IgD-negative memory B cell (primary cell): ENCODE data around the gene FAT1. TPM values are rescaled to one million over a fixed set of nuclear protein-coding genes. Genes with fewer than 3 reads are reported as not detected.
"Not testable (repeated sequence)": the region's sequence is repeated elsewhere in the genome, so short reads cannot be mapped to it uniquely, and the experiment has no call there.

ENCODE experiments used
- H3K27ac Mint-ChIP-seq, 3 donors: one replicate each; pipeline ENCODE4 v1.8.0; 2020 to 2022; ENCODE audit warnings: mild to moderate bottlenecking in 3 of 3, mixed read lengths in 3 of 3, moderate library complexity in 1 of 3
- H3K27me3 Mint-ChIP-seq: one replicate; pipeline ENCODE4 v1.8.0; 2021; ENCODE audit warnings: mixed read lengths
- H3K36me3 Mint-ChIP-seq: one replicate; pipeline ENCODE4 v1.8.0; 2020; ENCODE audit warnings: mild to moderate bottlenecking, mixed read lengths
- H3K4me1 Mint-ChIP-seq, 3 donors: one replicate each; pipeline ENCODE4 v1.8.0; 2020 to 2022; ENCODE audit warnings: mixed read lengths in 3 of 3, mild to moderate bottlenecking in 1 of 3
- H3K4me3 Mint-ChIP-seq, 4 donors: one replicate each; pipeline ENCODE4 v1.8.0; 2020 to 2022; ENCODE audit warnings: mild to moderate bottlenecking in 4 of 4, mixed read lengths in 4 of 4, moderate library complexity in 3 of 4
- H3K9me3 Mint-ChIP-seq, 3 donors: one replicate each; pipeline ENCODE4 v1.8.0; 2020 to 2021; ENCODE audit warnings: mixed read lengths in 3 of 3, mild to moderate bottlenecking in 1 of 3
- polyA plus RNA-seq: library from polyadenylated mRNA; unstranded; fragments of 300-500 nt; fragmentation: Illumina TruSeq; gene quantifications from one replicate; pipeline ENCODE4 v1.2.3, GENCODE V29; 2021

The FAT1 gene
- polyA plus RNA-seq, 1 donor from 2014 or later, result not detected

- Mint-ChIP-seq H3K4me1 (no peaks in the 10 kb centered on the region), H3K36me3 (no peaks in the 10 kb centered on the region), H3K27ac (no peak overlapping the region), H3K27me3 (no peaks in the 10 kb centered on the region), H3K4me3 (no peak overlapping the region), H3K9me3 (peaks cover 0 to 2% (median 2%) of the 10 kb centered on the region in 3 donors)
These were observed 36.4 kb downstream of the FAT1 start for GRCh38 chr4:186687265-186687664.

DNA sequence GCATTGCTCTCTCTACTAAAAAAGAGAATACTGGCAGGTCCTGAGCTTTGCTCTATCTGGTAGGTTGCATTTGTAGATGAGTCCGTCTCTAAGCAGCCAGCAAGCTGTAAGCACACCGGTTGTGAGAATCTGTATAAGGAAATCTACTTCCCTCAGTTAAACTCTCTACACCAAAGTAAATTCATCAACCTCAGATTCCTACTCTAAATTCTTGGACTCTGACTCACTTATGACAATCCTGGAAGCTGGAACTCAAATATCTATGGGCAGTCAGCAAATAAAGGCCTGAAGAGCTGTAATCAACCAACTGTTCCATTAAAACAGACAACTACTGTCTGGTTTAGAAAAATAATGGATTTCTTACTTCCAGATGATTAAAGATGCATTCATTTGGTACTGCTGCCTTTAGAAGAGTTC, 37.9 kb downstream of the FAT1 start:
- H3K9me3 Mint-ChIP-seq, result peaks cover 2 to 4% (median 3%) of the 10 kb centered on the region in 3 donors
- H3K4me3 Mint-ChIP-seq, result no peak overlapping the region
- no peaks in the 10 kb centered on the region for H3K36me3 Mint-ChIP-seq
- no peaks in the 10 kb centered on the region for H3K27me3 Mint-ChIP-seq
- H3K27ac Mint-ChIP-seq, result no peak overlapping the region
- no peaks in the 10 kb centered on the region for H3K4me1 Mint-ChIP-seq

GRCh38 chr4:186684889-186685309, 38.8 kb downstream of the FAT1 start:
- H3K4me1 Mint-ChIP-seq, result no peaks in the 10 kb centered on the region
- peaks cover 3 to 8% (median 7%) of the 10 kb centered on the region in 3 donors for H3K9me3 Mint-ChIP-seq
- H3K4me3 Mint-ChIP-seq, result no peak overlapping the region
- no peak overlapping the region for H3K27ac Mint-ChIP-seq
- H3K36me3 Mint-ChIP-seq, result no peaks in the 10 kb centered on the region
- no peaks in the 10 kb centered on the region for H3K27me3 Mint-ChIP-seq

- Mint-ChIP-seq H3K27me3 (no peaks in the 10 kb centered on the region), H3K4me1 (no peaks in the 10 kb centered on the region), H3K27ac (no peak overlapping the region), H3K4me3 (no peak overlapping the region), H3K36me3 (no peaks in the 10 kb centered on the region), H3K9me3 (peaks cover 2 to 8% (median 7%) of the 10 kb centered on the region in 3 donors)
These were observed 39.4 kb downstream of the FAT1 start for GRCh38 chr4:186684220-186684619.

GRCh38 chr4:186680641-186681040, 43.0 kb downstream of the FAT1 start:
- H3K4me3 Mint-ChIP-seq, result no peak overlapping the region
- peaks cover 2 to 8% (median 5%) of the 10 kb centered on the region in 3 donors for H3K9me3 Mint-ChIP-seq
- H3K4me1 Mint-ChIP-seq, result no peaks in the 10 kb centered on the region
- H3K27me3 Mint-ChIP-seq, result no peaks in the 10 kb centered on the region
- H3K27ac Mint-ChIP-seq, result no peak overlapping the region
- H3K36me3 Mint-ChIP-seq, result no peaks in the 10 kb centered on the region

GRCh38 chr4:186676531-186677161, 47.0 kb downstream of the FAT1 start:
- Mint-ChIP-seq H3K4me3 (no peak overlapping the region), H3K4me1 (no peaks in the 10 kb centered on the region), H3K36me3 (no peaks in the 10 kb centered on the region), H3K27ac (no peak overlapping the region), H3K27me3 (no peaks in the 10 kb centered on the region), H3K9me3 (peaks cover 2 to 8% (median 5%) of the 10 kb centered on the region in 3 donors)

DNA sequence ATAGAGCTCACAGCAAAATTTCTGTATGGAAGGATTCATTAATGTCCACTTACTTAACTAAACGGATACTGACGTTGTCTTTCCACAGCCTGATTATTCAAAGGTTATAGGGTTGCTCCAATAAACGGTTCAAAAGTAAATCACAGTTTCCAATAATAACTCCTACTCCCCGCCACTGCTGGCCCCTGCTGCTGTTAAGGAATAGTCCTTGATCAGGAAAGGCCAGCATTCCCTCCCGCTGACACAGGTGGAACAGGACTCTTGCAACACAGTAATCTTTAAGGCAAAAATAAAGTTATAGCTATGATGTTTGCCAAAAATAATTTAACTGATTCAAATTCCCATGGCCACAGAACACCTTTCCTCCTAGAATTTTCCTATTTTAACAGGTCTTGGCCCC, 53.9 kb downstream of the FAT1 start:
- Mint-ChIP-seq H3K27ac (no peak overlapping the region), H3K4me1 (no peaks in the 10 kb centered on the region), H3K27me3 (no peaks in the 10 kb centered on the region), H3K36me3 (no peaks in the 10 kb centered on the region), H3K4me3 (no peak overlapping the region), H3K9me3 (peaks cover 0 to 6% (median 2%) of the 10 kb centered on the region in 3 donors)

GRCh38 chr4:186669159-186669731, 54.4 kb downstream of the FAT1 start:
- peak overlapping the region in 1 of 3 donors; percentile 43 for H3K27ac Mint-ChIP-seq
- no peaks in the 10 kb centered on the region for H3K4me1 Mint-ChIP-seq
- H3K36me3 Mint-ChIP-seq, result no peaks in the 10 kb centered on the region
- H3K9me3 Mint-ChIP-seq, result peaks cover 0 to 6% (median 2%) of the 10 kb centered on the region in 3 donors
- H3K27me3 Mint-ChIP-seq, result no peaks in the 10 kb centered on the region
- no peak overlapping the region for H3K4me3 Mint-ChIP-seq

DNA sequence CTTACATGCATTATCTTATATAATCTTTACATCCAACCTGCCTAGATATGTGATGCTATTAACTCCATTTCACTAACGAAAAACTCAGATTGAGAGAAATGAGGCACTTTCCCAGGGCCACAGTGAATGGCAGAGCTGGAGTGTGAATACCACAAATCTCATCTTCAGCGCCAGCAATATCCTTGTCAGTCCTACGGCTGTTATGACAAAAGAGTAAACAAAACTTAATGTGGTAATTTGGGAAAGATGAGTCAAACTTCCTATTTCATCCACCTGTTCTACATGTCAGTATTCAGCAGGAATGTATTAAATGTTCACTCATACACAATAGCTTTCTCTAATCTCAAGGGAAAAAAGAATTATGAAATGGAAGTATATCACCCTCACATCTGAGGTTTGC, 56.9 kb downstream of the FAT1 start:
- no peak overlapping the region for H3K4me3 Mint-ChIP-seq
- H3K27me3 Mint-ChIP-seq, result no peaks in the 10 kb centered on the region
- no peaks in the 10 kb centered on the region for H3K4me1 Mint-ChIP-seq
- H3K36me3 Mint-ChIP-seq, result no peaks in the 10 kb centered on the region
- peaks cover 0 to 6% (median 2%) of the 10 kb centered on the region in 3 donors for H3K9me3 Mint-ChIP-seq
- no peak overlapping the region for H3K27ac Mint-ChIP-seq

DNA sequence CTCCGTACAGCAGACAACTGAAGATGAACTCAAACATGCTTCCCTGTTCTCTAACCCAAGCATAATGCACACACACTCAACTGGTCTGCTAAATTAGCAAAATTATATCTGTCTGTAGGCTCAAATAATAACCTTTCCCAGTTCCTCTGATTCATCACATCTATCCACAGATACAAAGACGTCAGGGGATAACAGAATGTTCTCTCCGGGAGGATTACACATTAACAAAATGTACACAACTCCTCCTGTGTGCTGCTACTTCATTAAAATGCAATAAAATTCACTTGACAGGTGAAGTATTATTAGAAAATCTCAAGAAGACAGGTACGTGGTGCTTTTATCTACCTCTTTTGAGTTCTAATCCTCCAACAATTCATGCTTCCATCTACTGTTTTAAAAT, 57.4 kb downstream of the FAT1 start:
- H3K36me3 Mint-ChIP-seq, result no peaks in the 10 kb centered on the region
- H3K27ac Mint-ChIP-seq, result no peak overlapping the region
- no peaks in the 10 kb centered on the region for H3K4me1 Mint-ChIP-seq
- peaks cover 0 to 6% (median 2%) of the 10 kb centered on the region in 3 donors for H3K9me3 Mint-ChIP-seq
- no peaks in the 10 kb centered on the region for H3K27me3 Mint-ChIP-seq
- H3K4me3 Mint-ChIP-seq, result no peak overlapping the region

- H3K4me3 Mint-ChIP-seq, result no peak overlapping the region
- no peak overlapping the region for H3K27ac Mint-ChIP-seq
- no peaks in the 10 kb centered on the region for H3K36me3 Mint-ChIP-seq
- peaks cover 0 to 2% (median 0%) of the 10 kb centered on the region in 3 donors for H3K4me1 Mint-ChIP-seq
- no peaks in the 10 kb centered on the region for H3K27me3 Mint-ChIP-seq
- H3K9me3 Mint-ChIP-seq, result peaks cover 3 to 6% (median 4%) of the 10 kb centered on the region in 3 donors
These were observed 63.3 kb downstream of the FAT1 start for GRCh38 chr4:186660403-186660802.

GRCh38 chr4:186659935-186660334, 63.7 kb downstream of the FAT1 start:
- Mint-ChIP-seq H3K4me1 (peaks cover 0 to 2% (median 0%) of the 10 kb centered on the region in 3 donors), H3K27ac (no peak overlapping the region), H3K27me3 (no peaks in the 10 kb centered on the region), H3K4me3 (no peak overlapping the region), H3K9me3 (peaks cover 3 to 6% (median 4%) of the 10 kb centered on the region in 3 donors), H3K36me3 (no peaks in the 10 kb centered on the region)

DNA sequence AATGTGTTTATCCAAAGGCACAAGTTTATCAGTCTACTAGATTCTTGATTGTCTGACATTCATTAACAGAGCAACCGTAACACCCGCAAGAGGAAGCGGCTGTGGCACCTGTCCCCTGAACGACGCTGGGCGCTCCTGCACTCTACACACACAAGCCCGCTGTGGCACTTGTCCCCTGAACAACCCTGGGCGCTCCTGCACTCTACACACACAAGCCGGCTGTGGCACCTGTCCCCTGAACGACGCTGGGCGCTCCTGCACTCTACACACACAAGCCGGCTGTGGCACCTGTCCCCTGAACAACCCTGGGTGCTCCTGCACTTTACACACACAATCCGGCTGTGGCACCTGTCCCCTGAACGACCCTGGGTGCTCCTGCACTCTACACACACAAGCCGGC, 64.2 kb downstream of the FAT1 start:
- H3K4me3 Mint-ChIP-seq, H3K4me1 Mint-ChIP-seq, H3K27ac Mint-ChIP-seq: not testable (repeated sequence)

GRCh38 chr4:186658657-186659056, 65.0 kb downstream of the FAT1 start:
- Mint-ChIP-seq H3K27me3 (no peaks in the 10 kb centered on the region), H3K27ac (no peak overlapping the region), H3K9me3 (peaks cover 3 to 6% (median 4%) of the 10 kb centered on the region in 3 donors), H3K4me3 (no peak overlapping the region), H3K4me1 (peaks cover 0 to 2% (median 0%) of the 10 kb centered on the region in 3 donors), H3K36me3 (no peaks in the 10 kb centered on the region)

More for the DNA sequence above, 64.2 kb downstream of the FAT1 start:
- not testable (repeated sequence) for H3K9me3 Mint-ChIP-seq, H3K36me3 Mint-ChIP-seq, H3K27me3 Mint-ChIP-seq

DNA sequence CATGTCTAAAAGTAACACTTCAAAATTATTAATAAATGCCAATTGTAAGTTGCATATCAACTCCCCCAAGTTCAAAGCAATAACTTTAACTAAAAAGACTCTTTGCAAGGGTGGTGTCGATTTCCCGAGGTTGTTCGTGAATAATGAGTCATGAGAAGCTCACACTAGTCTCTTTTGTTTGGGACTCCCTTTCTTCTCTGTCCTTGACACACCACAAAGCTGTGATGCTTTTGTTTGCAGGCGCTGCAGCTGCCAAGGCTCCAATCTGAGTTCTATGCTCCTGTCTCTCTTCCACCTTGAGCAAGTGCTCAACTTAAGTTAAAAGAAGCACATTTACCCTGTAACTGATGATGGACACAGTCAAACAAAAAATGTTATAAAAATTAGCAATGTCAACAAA, 65.9 kb downstream of the FAT1 start:
- H3K27me3 Mint-ChIP-seq, result no peaks in the 10 kb centered on the region
- peaks cover 0 to 2% (median 0%) of the 10 kb centered on the region in 3 donors for H3K4me1 Mint-ChIP-seq
- H3K36me3 Mint-ChIP-seq, result no peaks in the 10 kb centered on the region
- H3K27ac Mint-ChIP-seq, result no peak overlapping the region
- peaks cover 3 to 6% (median 4%) of the 10 kb centered on the region in 3 donors for H3K9me3 Mint-ChIP-seq
- no peak overlapping the region for H3K4me3 Mint-ChIP-seq

- no peak overlapping the region for H3K27ac Mint-ChIP-seq
- H3K36me3 Mint-ChIP-seq, result no peaks in the 10 kb centered on the region
- peaks cover 2% of the 10 kb centered on the region for H3K27me3 Mint-ChIP-seq
- H3K4me3 Mint-ChIP-seq, result no peak overlapping the region
- peaks cover 2 to 9% (median 3%) of the 10 kb centered on the region in 3 donors for H3K9me3 Mint-ChIP-seq
- peaks cover 0 to 2% (median 0%) of the 10 kb centered on the region in 3 donors for H3K4me1 Mint-ChIP-seq
These were observed 69.7 kb downstream of the FAT1 start for GRCh38 chr4:186653969-186654368.
